CD4-positive, alpha-beta memory T cell (primary cell): ENCODE results near the gene FAM174C. TPM values are rescaled to one million over a fixed set of nuclear protein-coding genes. Genes with fewer than 3 reads are reported as not detected.

Experiments used
- CTCF ChIA-PET: fragments of 350-600 bp; sonication (Branson Sonifier 250); formaldehyde crosslinking; loops from one replicate; lab custom pipeline; 2021; ENCODE audit warnings: inconsistent platforms; ENCODE audit not compliant: partially characterized antibody; lab: Charles Lee
- POLR2A ChIA-PET: fragments of 350-600 bp; sonication (Branson Sonifier 250); formaldehyde crosslinking; loops from one replicate; lab custom pipeline; 2021; ENCODE audit not compliant: partially characterized antibody; lab: Charles Lee
- DNase-seq, 5 donors: peaks; one replicate each; pipeline versions ENCODE4 v3.0.0 to v3.0.0-alpha.2; 2020 to 2022; ENCODE audit warnings: mixed read lengths in 1 of 5
- H3K27ac ChIP-seq: one replicate; pipeline ENCODE4 v1.7.0; 2013; ENCODE audit warnings: low read depth, low read length
- H3K27me3 ChIP-seq: 2 replicates; pipeline ENCODE4 v1.7.0; 2013; ENCODE audit warnings: mild to moderate bottlenecking, low read length, moderate library complexity; ENCODE audit not compliant: insufficient read depth
- H3K36me3 ChIP-seq: 2 replicates; pipeline ENCODE4 v1.7.0; 2013; ENCODE audit warnings: mild to moderate bottlenecking, low read length, moderate library complexity; ENCODE audit not compliant: insufficient read depth
- H3K4me1 ChIP-seq: 2 replicates; pipeline ENCODE4 v1.7.0; 2013; ENCODE audit warnings: mild to moderate bottlenecking, low read length, moderate library complexity; ENCODE audit not compliant: insufficient read depth
- H3K4me3 ChIP-seq, 2 donors: one replicate each; pipeline ENCODE4 v1.7.0; 2013; ENCODE audit warnings: low read length in 2 of 2, mild to moderate bottlenecking in 1 of 2
- H3K9me3 ChIP-seq, 2 donors: one replicate each; pipeline ENCODE4 v1.7.0; 2013; ENCODE audit warnings: low read length in 2 of 2, control low read depth in 1 of 2; ENCODE audit not compliant: control insufficient read depth in 1 of 2
- H3K27ac Mint-ChIP-seq, 7 donors: one replicate each; pipeline ENCODE4 v1.8.0; 2020 to 2021; ENCODE audit warnings: mixed read lengths in 7 of 7, mild to moderate bottlenecking in 6 of 7, inconsistent platforms in 3 of 7, moderate library complexity in 3 of 7
- H3K27me3 Mint-ChIP-seq, 2 donors: one replicate each; pipeline ENCODE4 v1.8.0; 2020 to 2021; ENCODE audit warnings: mixed read lengths in 2 of 2
- H3K36me3 Mint-ChIP-seq, 2 donors: one replicate each; pipeline ENCODE4 v1.8.0; 2020 to 2021; ENCODE audit warnings: mixed read lengths in 2 of 2, inconsistent platforms in 1 of 2, mild to moderate bottlenecking in 1 of 2
- H3K4me1 Mint-ChIP-seq, 4 donors: one replicate each; pipeline ENCODE4 v1.8.0; 2020 to 2021; ENCODE audit warnings: mixed read lengths in 4 of 4, mild to moderate bottlenecking in 1 of 4
- H3K4me3 Mint-ChIP-seq, 8 donors: one replicate each; pipeline ENCODE4 v1.8.0; 2020 to 2021; ENCODE audit warnings: mixed read lengths in 8 of 8, mild to moderate bottlenecking in 7 of 8, moderate library complexity in 6 of 8, inconsistent platforms in 3 of 8
- H3K9me3 Mint-ChIP-seq, 8 donors: one replicate each; pipeline ENCODE4 v1.8.0; 2020 to 2021; ENCODE audit warnings: mixed read lengths in 8 of 8, mild to moderate bottlenecking in 5 of 8, inconsistent platforms in 3 of 8, moderate library complexity in 1 of 8
- intact Hi-C: fragments of 100-400 bp; cut with micrococcal nuclease; formaldehyde crosslinking; loops from one replicate; pipeline ENCODE4 v1.15.1; 2023
- polyA plus RNA-seq, 2 donors: library from polyadenylated mRNA; unstranded; fragments of 300-500 nt; fragmentation: Illumina TruSeq; gene quantifications; one replicate each; pipeline ENCODE4 v1.2.3, GENCODE V29; 2021
- total RNA-seq, 2 experiments: library from RNA; stranded (reverse); gene quantifications; one replicate each; pipeline ENCODE4 v1.2.3, GENCODE V29; 2021

The FAM174C gene
- total and polyA plus RNA-seq, 4 experiments from 2014 or later, result 50.5 to 114 (median 55.7) TPM

GRCh38 chr19:1239420-1239795 lies 35.9 kb upstream of the FAM174C start:
- Histone ChIP-seq H3K27me3 (no peaks in the 10 kb centered on the region), H3K4me3 (no peak overlapping the region), H3K9me3 (no peaks in the 10 kb centered on the region), H3K27ac (peak overlapping the region; percentile 38), H3K36me3 (no peaks in the 10 kb centered on the region), H3K4me1 (peaks cover 46% of the 10 kb centered on the region)
- ChIA-PET CTCF (interaction anchor here (1.7 kb wide), 1 partner anchor 255 kb away, joined by 6 read pairs; the partner anchor contains the start of gene WDR18), POLR2A (interaction anchor here (0.7 to 10.1 kb wide), 6 partner anchors 25 to 171 kb away, joined by 3 to 650 read pairs (median 3); partner anchors contain the start of genes CIRBP and POLR2E)
- H3K27me3 Mint-ChIP-seq, result peaks cover 6 to 10% of the 10 kb centered on the region in 2 donors
- DNase-seq, result no peak
- H3K36me3 Mint-ChIP-seq, result peaks cover 0 to 3% of the 10 kb centered on the region in 2 donors
- H3K27ac Mint-ChIP-seq, result peak overlapping the region; percentile 75 to 95 (median 88)
- peaks cover 10 to 48% (median 29%) of the 10 kb centered on the region in 4 donors for H3K4me1 Mint-ChIP-seq
- H3K9me3 Mint-ChIP-seq, result peaks cover 0 to 3% (median 0%) of the 10 kb centered on the region in 8 donors
- H3K4me3 Mint-ChIP-seq, result peak overlapping the region in 6 of 8 donors; percentile 55 to 88 (median 73)
- intact Hi-C loops, result no loop called here

- Mint-ChIP-seq H3K27ac (peak overlapping the region; percentile 75 to 98 (median 88)), H3K27me3 (peaks cover 6 to 10% of the 10 kb centered on the region in 2 donors), H3K9me3 (peaks cover 0 to 3% (median 0%) of the 10 kb centered on the region in 8 donors), H3K4me3 (peak overlapping the region; percentile 43 to 94 (median 74)), H3K4me1 (peaks cover 12 to 52% (median 33%) of the 10 kb centered on the region in 4 donors), H3K36me3 (peaks cover 0 to 5% of the 10 kb centered on the region in 2 donors)
- H3K9me3 ChIP-seq, result no peaks in the 10 kb centered on the region
- H3K27me3 ChIP-seq, result no peaks in the 10 kb centered on the region
- intact Hi-C loops, result loop anchor here (2.0 to 10.0 kb wide), 3 partner anchors 48 to 445 kb away; partner anchors contain the start of genes GPX4 and PTBP1
- peak overlapping the region in 1 of 2 donors; percentile 59 for H3K4me3 ChIP-seq
- peak overlapping the region; percentile 38 for H3K27ac ChIP-seq
- peak; percentile 92 to 94 (median 94) for DNase-seq
- H3K36me3 ChIP-seq, result no peaks in the 10 kb centered on the region
- ChIA-PET POLR2A (interaction anchor here (0.5 to 10.1 kb wide), 6 partner anchors 24 to 256 kb away, joined by 3 to 650 read pairs (median 4); partner anchors contain the start of genes CIRBP and CNN2), CTCF (interaction anchor here (1.0 to 2.4 kb wide), 4 partner anchors 21 to 256 kb away, joined by 3 to 10 read pairs (median 4); partner anchors contain the start of genes CIRBP and WDR18)
- peaks cover 53% of the 10 kb centered on the region for H3K4me1 ChIP-seq
These were observed 35.3 kb upstream of the FAM174C start for GRCh38 chr19:1239796-1240737.

GRCh38 chr19:1240925-1241324 lies 34.4 kb upstream of the FAM174C start:
- ChIA-PET POLR2A (interaction anchor here (0.5 to 10.1 kb wide), 12 partner anchors 9 to 1017 kb away, joined by 3 to 650 read pairs (median 4); partner anchors contain the start of genes CIRBP, CNN2 and FAM174C), CTCF (interaction anchor here (1.0 to 2.4 kb wide), 4 partner anchors 20 to 257 kb away, joined by 3 to 10 read pairs (median 4); partner anchors contain the start of genes CIRBP and WDR18)
- no peak for DNase-seq
- Histone ChIP-seq H3K27ac (peak overlapping the region; percentile 72), H3K9me3 (no peaks in the 10 kb centered on the region), H3K4me1 (peaks cover 59% of the 10 kb centered on the region), H3K4me3 (peak overlapping the region in 1 of 2 donors; percentile 59), H3K36me3 (no peaks in the 10 kb centered on the region), H3K27me3 (no peaks in the 10 kb centered on the region)
- H3K4me3 Mint-ChIP-seq, result peak overlapping the region; percentile 36 to 95 (median 92)
- peaks cover 6 to 10% of the 10 kb centered on the region in 2 donors for H3K27me3 Mint-ChIP-seq
- peaks cover 0 to 5% of the 10 kb centered on the region in 2 donors for H3K36me3 Mint-ChIP-seq
- peaks cover 12 to 52% (median 33%) of the 10 kb centered on the region in 4 donors for H3K4me1 Mint-ChIP-seq
- peak overlapping the region; percentile 37 to 99 (median 98) for H3K27ac Mint-ChIP-seq
- intact Hi-C loops, result loop anchor here (1.0 to 10.0 kb wide), 4 partner anchors 49 to 446 kb away; partner anchors contain the start of genes GPX4 and PTBP1
- peaks cover 0 to 3% (median 0%) of the 10 kb centered on the region in 8 donors for H3K9me3 Mint-ChIP-seq

GRCh38 chr19:1241417-1242095 lies 33.8 kb upstream of the FAM174C start, which contains the start of gene ATP5F1D:
Gene ATP5F1D (plus strand): TSS chr19:1241751. CDS start chr19:1241851, 100 bp downstream.
- POLR2A ChIA-PET, result interaction anchor here (0.6 to 10.1 kb wide), 12 partner anchors 9 to 1017 kb away, joined by 3 to 650 read pairs (median 4); partner anchors contain the start of genes CIRBP, CNN2 and FAM174C
- peak within 1 kb of the TSS; percentile 72 for H3K27ac ChIP-seq
- peaks cover 12 to 52% (median 33%) of the 10 kb centered on the region in 4 donors for H3K4me1 Mint-ChIP-seq
- peak; percentile 84 to 88 (median 86) for DNase-seq
- intact Hi-C loops, result loop anchor here (1.0 to 10.0 kb wide), 4 partner anchors 49 to 447 kb away; partner anchors contain the start of genes GPX4 and PTBP1
- H3K9me3 Mint-ChIP-seq, result peaks cover 0 to 2% (median 0%) of the 10 kb centered on the region in 8 donors
- peaks cover 0 to 5% of the 10 kb centered on the region in 2 donors for H3K36me3 Mint-ChIP-seq
- H3K4me3 ChIP-seq, result peak within 1 kb of the TSS; percentile 29 to 59
- no peaks in the 10 kb centered on the region for H3K9me3 ChIP-seq
- peak within 1 kb of the TSS; percentile 89 to 95 (median 92) for H3K4me3 Mint-ChIP-seq
- H3K27me3 Mint-ChIP-seq, result peaks cover 6 to 10% of the 10 kb centered on the region in 2 donors
- no peaks in the 10 kb centered on the region for H3K27me3 ChIP-seq
- peaks cover 59% of the 10 kb centered on the region for H3K4me1 ChIP-seq
- H3K36me3 ChIP-seq, result no peaks in the 10 kb centered on the region
- CTCF ChIA-PET, result interaction anchor here (1.1 to 2.4 kb wide), 3 partner anchors 20 to 28 kb away, joined by 3 to 10 read pairs (median 4); partner anchors contain the start of gene CIRBP
- H3K27ac Mint-ChIP-seq, result peak within 1 kb of the TSS; percentile 94 to 99 (median 98)

GRCh38 chr19:1243768-1244692 lies 31.3 kb upstream of the FAM174C start:
- Histone ChIP-seq H3K4me3 (no peak overlapping the region), H3K4me1 (peaks cover 59% of the 10 kb centered on the region), H3K27ac (peak overlapping the region; percentile 36), H3K36me3 (no peaks in the 10 kb centered on the region), H3K27me3 (no peaks in the 10 kb centered on the region), H3K9me3 (no peaks in the 10 kb centered on the region)
- intact Hi-C loops, result loop anchor here (1.0 to 10.0 kb wide), 3 partner anchors 22 to 449 kb away; partner anchors contain the start of gene PTBP1
- Mint-ChIP-seq H3K36me3 (peaks cover 0 to 5% of the 10 kb centered on the region in 2 donors), H3K27me3 (peaks cover 0 to 3% of the 10 kb centered on the region in 2 donors), H3K9me3 (no peaks in the 10 kb centered on the region), H3K4me1 (peaks cover 6 to 42% (median 25%) of the 10 kb centered on the region in 4 donors), H3K27ac (peak overlapping the region; percentile 85 to 98 (median 94)), H3K4me3 (peak overlapping the region in 7 of 8 donors; percentile 41 to 86 (median 74))
- ChIA-PET CTCF (interaction anchor here (0.6 to 5.3 kb wide), 20 partner anchors 9 to 225 kb away, joined by 3 to 364 read pairs (median 4); partner anchors contain the start of genes CIRBP and FAM174C), POLR2A (interaction anchor here (0.7 to 10.1 kb wide), 18 partner anchors 9 to 447 kb away, joined by 3 to 650 read pairs (median 5); partner anchors contain the start of genes CIRBP, CNN2, FAM174C and GPX4)
- DNase-seq, result peak; percentile 83 to 87 (median 84)
